OCI-LY3 (cell line): ENCODE results near the gene RFX3.

Experiments
- EZH2phosphoT487 ChIP-seq: fragments of 200-600 bp; shearing (Covaris generic); IDR thresholded peaks from 2 replicates; pipeline ENCODE4 v1.6.1; 2018; ENCODE audit warnings: antibody characterized with exemption, mixed run types, low read depth
- TF ChIP-seq, protein P1 (sequence below): fragments of 200-600, 300-600 bp; sonication (generic); IDR thresholded peaks from 2 replicates; pipeline ENCODE4 v1.5.1; 2014; ENCODE audit warnings: antibody characterized with exemption, low read length, low read depth

DNA sequence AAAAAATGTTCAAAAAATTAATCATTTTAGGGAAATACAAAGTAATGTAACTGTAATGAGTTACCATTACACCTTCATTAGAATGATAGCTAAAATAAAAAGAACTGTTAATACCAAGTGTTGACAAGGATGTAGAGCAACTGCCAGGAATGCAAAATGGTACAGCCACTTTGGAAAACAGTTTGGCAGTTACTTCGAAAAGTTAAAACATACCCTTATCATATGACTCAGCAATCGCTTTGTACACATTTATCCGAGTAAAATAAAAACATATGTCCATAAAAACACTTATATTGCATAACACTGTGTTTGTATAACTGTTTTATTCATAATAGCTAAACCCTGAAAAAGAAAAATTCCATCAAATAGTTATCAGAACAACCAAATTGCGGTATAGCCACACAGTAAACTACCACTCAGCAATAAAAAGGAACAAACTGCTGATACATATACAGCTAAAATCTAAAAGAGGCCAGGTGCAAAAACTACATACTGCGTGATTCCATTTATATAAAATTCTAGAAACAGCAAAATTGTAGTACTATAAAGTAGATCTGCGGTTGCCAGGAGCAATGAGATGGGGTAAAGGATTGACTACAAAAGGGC is 61.7 kb downstream of the RFX3 start:
- TF ChIP-seq, protein P1, sequence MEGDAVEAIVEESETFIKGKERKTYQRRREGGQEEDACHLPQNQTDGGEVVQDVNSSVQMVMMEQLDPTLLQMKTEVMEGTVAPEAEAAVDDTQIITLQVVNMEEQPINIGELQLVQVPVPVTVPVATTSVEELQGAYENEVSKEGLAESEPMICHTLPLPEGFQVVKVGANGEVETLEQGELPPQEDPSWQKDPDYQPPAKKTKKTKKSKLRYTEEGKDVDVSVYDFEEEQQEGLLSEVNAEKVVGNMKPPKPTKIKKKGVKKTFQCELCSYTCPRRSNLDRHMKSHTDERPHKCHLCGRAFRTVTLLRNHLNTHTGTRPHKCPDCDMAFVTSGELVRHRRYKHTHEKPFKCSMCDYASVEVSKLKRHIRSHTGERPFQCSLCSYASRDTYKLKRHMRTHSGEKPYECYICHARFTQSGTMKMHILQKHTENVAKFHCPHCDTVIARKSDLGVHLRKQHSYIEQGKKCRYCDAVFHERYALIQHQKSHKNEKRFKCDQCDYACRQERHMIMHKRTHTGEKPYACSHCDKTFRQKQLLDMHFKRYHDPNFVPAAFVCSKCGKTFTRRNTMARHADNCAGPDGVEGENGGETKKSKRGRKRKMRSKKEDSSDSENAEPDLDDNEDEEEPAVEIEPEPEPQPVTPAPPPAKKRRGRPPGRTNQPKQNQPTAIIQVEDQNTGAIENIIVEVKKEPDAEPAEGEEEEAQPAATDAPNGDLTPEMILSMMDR = no peak
- no peak for TF ChIP-seq EZH2phosphoT487
